ENCODE data around the gene GNAZ. TPM values are rescaled to one million over a fixed set of nuclear protein-coding genes. Genes with fewer than 3 reads are reported as not detected.

The GNAZ gene
- total and polyA plus RNA-seq, 2 donors (not counting 1 experiment from before 2014, with no cell fraction given) = 2.8 to 9.1 TPM

DNA sequence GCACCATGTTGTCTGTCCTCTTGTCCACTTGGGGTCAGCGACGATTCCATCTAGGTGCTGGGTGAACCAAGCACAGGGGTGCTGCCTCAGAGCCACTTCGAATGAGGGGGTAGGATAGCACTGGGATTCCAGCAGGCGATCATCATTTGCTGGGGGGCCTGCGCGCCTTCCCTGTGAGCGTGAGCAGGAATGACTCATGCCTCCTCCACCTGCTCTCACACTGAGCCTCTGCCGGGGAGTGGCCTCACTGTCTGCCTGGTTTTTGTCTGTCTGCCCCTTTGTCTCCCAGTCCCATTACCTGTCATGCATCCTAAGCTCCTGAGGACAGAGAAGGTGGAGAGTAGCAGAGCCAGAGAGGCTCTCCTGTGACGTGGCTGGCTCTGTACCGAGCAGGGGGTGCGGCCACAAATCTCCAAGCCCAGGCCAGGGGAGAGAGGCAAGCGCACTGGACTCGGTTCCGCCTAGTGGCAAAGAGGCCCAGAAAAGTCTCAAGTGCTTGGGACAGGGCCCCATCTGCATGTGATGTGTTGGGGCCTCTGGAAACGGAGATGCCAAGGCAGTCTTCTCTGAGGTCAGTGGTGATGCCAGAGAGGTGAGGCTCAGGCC lies 40.7 kb downstream of the GNAZ start:
- POLR2A ChIA-PET = no interaction called here
- H3K4me1 ChIP-seq (ENCODE audit: control insufficient read depth in 2 of 2, insufficient read depth in 2 of 2, low read length in 2 of 2) = no peaks in the 10 kb centered on the region
- no peak overlapping the region for H3K27ac ChIP-seq (ENCODE audit: low read length in 2 of 2)
- no peaks in the 10 kb centered on the region for H3K9me3 Mint-ChIP-seq (ENCODE audit: insufficient read depth)
- H3K4me3 ChIP-seq (ENCODE audit: control extremely low read depth in 1 of 5, extremely low read depth in 1 of 5, insufficient read depth in 1 of 5, low read depth in 2 of 5, low read length in 4 of 5) = no peak overlapping the region
- CTCF ChIA-PET = no interaction called here
- H3K9ac ChIP-seq (ENCODE audit: low read length) = no peak overlapping the region
- intact Hi-C loops (cut with micrococcal nuclease) = no loop called here
- H3K27me3 Mint-ChIP-seq = no peaks in the 10 kb centered on the region
- no peak overlapping the region for H3K4me2 ChIP-seq (replicated peaks; ENCODE audit: low read depth, low read length, poor library complexity, severe bottlenecking)
- no peak for TF ChIP-seq EZH2 (IDR thresholded peaks at IDR 0.05; ENCODE audit: borderline replicate concordance, insufficient read depth, low read depth, low read length, poor library complexity, severe bottlenecking)
- TF ChIP-seq, protein P1, sequence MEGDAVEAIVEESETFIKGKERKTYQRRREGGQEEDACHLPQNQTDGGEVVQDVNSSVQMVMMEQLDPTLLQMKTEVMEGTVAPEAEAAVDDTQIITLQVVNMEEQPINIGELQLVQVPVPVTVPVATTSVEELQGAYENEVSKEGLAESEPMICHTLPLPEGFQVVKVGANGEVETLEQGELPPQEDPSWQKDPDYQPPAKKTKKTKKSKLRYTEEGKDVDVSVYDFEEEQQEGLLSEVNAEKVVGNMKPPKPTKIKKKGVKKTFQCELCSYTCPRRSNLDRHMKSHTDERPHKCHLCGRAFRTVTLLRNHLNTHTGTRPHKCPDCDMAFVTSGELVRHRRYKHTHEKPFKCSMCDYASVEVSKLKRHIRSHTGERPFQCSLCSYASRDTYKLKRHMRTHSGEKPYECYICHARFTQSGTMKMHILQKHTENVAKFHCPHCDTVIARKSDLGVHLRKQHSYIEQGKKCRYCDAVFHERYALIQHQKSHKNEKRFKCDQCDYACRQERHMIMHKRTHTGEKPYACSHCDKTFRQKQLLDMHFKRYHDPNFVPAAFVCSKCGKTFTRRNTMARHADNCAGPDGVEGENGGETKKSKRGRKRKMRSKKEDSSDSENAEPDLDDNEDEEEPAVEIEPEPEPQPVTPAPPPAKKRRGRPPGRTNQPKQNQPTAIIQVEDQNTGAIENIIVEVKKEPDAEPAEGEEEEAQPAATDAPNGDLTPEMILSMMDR (IDR thresholded peaks at IDR 0.05) = no peak
- H3K4me1 Mint-ChIP-seq = peaks cover 6% of the 10 kb centered on the region
- no peak overlapping the region for H2AFZ ChIP-seq (ENCODE audit: insufficient read depth, low read depth, low read length, poor library complexity, severe bottlenecking)
- H3K9me3 ChIP-seq (ENCODE audit: control extremely low read depth in 1 of 3, control insufficient read depth in 2 of 3, insufficient read depth in 1 of 3, low read length in 2 of 3) = no peaks in the 10 kb centered on the region
- 94% methylated on average over 15 of the region's 15 CpGs for WGBS (ENCODE audit: insufficient coverage)
- no peak overlapping the region for H3K27ac Mint-ChIP-seq
- H3K4me3 Mint-ChIP-seq = no peak overlapping the region
- H3K27me3 ChIP-seq (replicated peaks in 1 of 4; ENCODE audit: control extremely low read depth in 1 of 4, control insufficient read depth in 3 of 4, insufficient read depth in 4 of 4, low read length in 3 of 4) = no peaks in the 10 kb centered on the region
- no peak for ATAC-seq (ENCODE audit: low read depth)
- H3K36me3 ChIP-seq (replicated peaks in 1 of 2; ENCODE audit: control extremely low read depth in 1 of 2, control insufficient read depth in 1 of 2, extremely low read depth in 1 of 2, insufficient read depth in 2 of 2, low read length in 1 of 2) = no peaks in the 10 kb centered on the region
- DNase-seq = no peak
- no peaks in the 10 kb centered on the region for H4K20me1 ChIP-seq (ENCODE audit: control insufficient read depth, insufficient read depth, low read length, poor library complexity, severe bottlenecking)
- no peaks in the 10 kb centered on the region for H3K79me2 ChIP-seq (ENCODE audit: control insufficient read depth, insufficient read depth, low read length)

DNA sequence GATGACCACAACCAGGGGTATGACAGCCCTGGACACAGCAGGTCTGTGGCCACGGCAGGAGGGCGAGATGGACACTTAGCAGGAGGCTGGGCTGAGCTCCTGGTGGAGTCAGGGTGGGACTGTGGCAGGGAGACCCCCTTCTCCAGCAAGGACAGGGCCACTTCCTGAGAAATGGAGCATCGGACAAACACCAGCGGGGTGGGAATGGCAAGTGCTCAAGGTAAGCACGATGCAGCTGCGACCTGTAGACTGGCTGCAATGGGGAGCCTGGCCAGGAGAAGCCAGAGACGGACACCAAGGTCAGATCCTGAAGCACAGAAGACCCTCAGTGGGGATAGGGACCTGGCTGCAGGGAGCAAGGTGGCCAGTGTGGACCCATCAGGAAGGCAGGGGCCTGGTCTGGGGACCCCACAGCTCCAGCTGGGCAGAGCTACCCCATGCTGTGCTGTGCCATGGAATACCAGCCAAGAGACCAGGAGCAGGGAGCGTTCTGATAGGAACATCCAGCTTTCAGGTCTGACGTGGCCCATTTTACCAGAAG lies 42.2 kb downstream of the GNAZ start:
- DNase-seq (no peak), ATAC-seq (ENCODE audit: low read depth) (no peak)
- H3K9ac ChIP-seq (ENCODE audit: low read length) = no peak overlapping the region
- Mint-ChIP-seq H3K27ac (no peak overlapping the region), H3K4me1 (peaks cover 4% of the 10 kb centered on the region), H3K4me3 (no peak overlapping the region), H3K27me3 (no peaks in the 10 kb centered on the region), H3K9me3 (ENCODE audit: insufficient read depth) (no peaks in the 10 kb centered on the region)
- WGBS (ENCODE audit: insufficient coverage) = 87% methylated on average over 9 of the region's 9 CpGs
- ChIA-PET CTCF (interaction anchor here (0.6 to 2.5 kb wide), 4 partner anchors 15 to 179 kb away, joined by 3 to 10 read pairs (median 6); no protein-coding TSS in a partner anchor), POLR2A (no interaction called here)
- intact Hi-C loops (cut with micrococcal nuclease) = no loop called here
- no peaks in the 10 kb centered on the region for H3K79me2 ChIP-seq (ENCODE audit: control insufficient read depth, insufficient read depth, low read length)
- TF ChIP-seq, protein P1 (IDR thresholded peaks at IDR 0.05) = no peak
- no peak for TF ChIP-seq EZH2 (IDR thresholded peaks at IDR 0.05; ENCODE audit: borderline replicate concordance, insufficient read depth, low read depth, low read length, poor library complexity, severe bottlenecking)
- no peaks in the 10 kb centered on the region for H3K27me3 ChIP-seq (replicated peaks in 1 of 4; ENCODE audit: control extremely low read depth in 1 of 4, control insufficient read depth in 3 of 4, insufficient read depth in 4 of 4, low read length in 3 of 4)
- no peaks in the 10 kb centered on the region for H4K20me1 ChIP-seq (ENCODE audit: control insufficient read depth, insufficient read depth, low read length, poor library complexity, severe bottlenecking)
- no peaks in the 10 kb centered on the region for H3K9me3 ChIP-seq (ENCODE audit: control extremely low read depth in 1 of 3, control insufficient read depth in 2 of 3, insufficient read depth in 1 of 3, low read length in 2 of 3)
- H3K27ac ChIP-seq (ENCODE audit: low read length in 2 of 2) = no peak overlapping the region
- H3K4me2 ChIP-seq (replicated peaks; ENCODE audit: low read depth, low read length, poor library complexity, severe bottlenecking) = no peak overlapping the region
- no peak overlapping the region for H2AFZ ChIP-seq (ENCODE audit: insufficient read depth, low read depth, low read length, poor library complexity, severe bottlenecking)
- H3K4me3 ChIP-seq (ENCODE audit: control extremely low read depth in 1 of 5, extremely low read depth in 1 of 5, insufficient read depth in 1 of 5, low read depth in 2 of 5, low read length in 4 of 5) = no peak overlapping the region
- no peaks in the 10 kb centered on the region for H3K4me1 ChIP-seq (ENCODE audit: control insufficient read depth in 2 of 2, insufficient read depth in 2 of 2, low read length in 2 of 2)
- no peaks in the 10 kb centered on the region for H3K36me3 ChIP-seq (replicated peaks in 1 of 2; ENCODE audit: control extremely low read depth in 1 of 2, control insufficient read depth in 1 of 2, extremely low read depth in 1 of 2, insufficient read depth in 2 of 2, low read length in 1 of 2)

Data from B cell (primary cell).